NT2/D1 (cell line): ENCODE data around the gene PAWR.
"Not testable (repeated sequence)": the region's sequence is repeated elsewhere in the genome, so short reads cannot be mapped to it uniquely, and the experiment has no call there.

ENCODE experiments used
- DNase-seq: peaks from one replicate; pipeline ENCODE4 v3.0.0-alpha.2; 2011; ENCODE audit warnings: low read depth, low spot score
- H3K27me3 ChIP-seq: 2 replicates; pipeline ENCODE4 v1.6.0; 2011; ENCODE audit warnings: mild to moderate bottlenecking; ENCODE audit not compliant: insufficient read length, insufficient read depth
- H3K36me3 ChIP-seq: 2 replicates; pipeline ENCODE4 v1.6.1; 2011; ENCODE audit warnings: mild to moderate bottlenecking, low read length, mixed read lengths; ENCODE audit not compliant: insufficient read depth, insufficient read length
- H3K4me1 ChIP-seq: 2 replicates; pipeline ENCODE4 v1.5.1; 2011; ENCODE audit not compliant: insufficient read depth, insufficient read length
- H3K4me3 ChIP-seq: 2 replicates; pipeline ENCODE4 v1.5.1; 2011; ENCODE audit warnings: low read depth; ENCODE audit not compliant: insufficient read length
- H3K9ac ChIP-seq: 2 replicates; pipeline ENCODE4 v1.6.0; 2011; ENCODE audit warnings: low read depth; ENCODE audit not compliant: insufficient read length
- H3K9me3 ChIP-seq: 2 replicates; pipeline ENCODE4 v1.5.1; 2011; ENCODE audit warnings: mild to moderate bottlenecking, low read length; ENCODE audit not compliant: insufficient read depth
- SUZ12 ChIP-seq: IDR thresholded peaks from 2 replicates; pipeline ENCODE4 v1.6.1; 2011; ENCODE audit not compliant: insufficient read length, insufficient read depth; ENCODE audit errors: extremely low read depth
- YY1 ChIP-seq: IDR thresholded peaks from 2 replicates; pipeline ENCODE4 v1.6.1; 2011; ENCODE audit not compliant: insufficient read length, insufficient read depth
- ZNF274 ChIP-seq: IDR thresholded peaks from 2 replicates; pipeline ENCODE4 v1.6.1; 2011; ENCODE audit warnings: mild to moderate bottlenecking, low read depth, low read length

PAWR gene

DNA sequence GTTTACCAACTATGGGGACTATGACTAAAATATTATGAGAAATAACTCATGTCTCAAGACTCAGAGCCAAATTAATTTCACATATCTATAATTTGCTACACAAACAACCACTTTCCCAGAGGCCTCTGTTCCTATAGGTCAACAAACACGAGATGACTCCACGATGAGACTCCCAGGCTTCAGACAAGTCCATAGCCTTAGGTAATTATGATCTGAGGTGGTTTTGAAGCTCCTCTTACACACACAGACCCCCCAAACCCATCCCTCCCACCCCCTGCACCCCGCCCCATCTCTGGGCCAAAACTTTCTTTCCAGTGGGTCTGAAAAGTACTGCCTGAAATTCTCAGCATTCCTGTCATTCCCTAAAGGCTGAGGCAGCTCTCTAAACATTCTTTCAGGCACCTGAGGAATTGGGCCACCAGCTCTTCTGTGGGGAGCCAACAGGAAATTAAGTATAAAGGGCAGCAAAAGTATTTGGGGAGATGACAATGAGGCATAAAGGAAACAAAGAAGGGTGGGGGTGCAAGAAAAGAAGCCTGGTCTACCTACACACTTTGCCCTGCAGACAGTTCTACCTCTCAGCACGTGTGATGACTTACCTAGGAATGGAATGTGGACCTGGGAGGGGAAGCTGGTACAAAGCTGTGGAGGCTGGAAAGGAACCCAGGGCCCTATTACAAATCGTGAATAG, 143.6 kb downstream of the PAWR start:
- H3K4me3 ChIP-seq, result no peak overlapping the region

DNA sequence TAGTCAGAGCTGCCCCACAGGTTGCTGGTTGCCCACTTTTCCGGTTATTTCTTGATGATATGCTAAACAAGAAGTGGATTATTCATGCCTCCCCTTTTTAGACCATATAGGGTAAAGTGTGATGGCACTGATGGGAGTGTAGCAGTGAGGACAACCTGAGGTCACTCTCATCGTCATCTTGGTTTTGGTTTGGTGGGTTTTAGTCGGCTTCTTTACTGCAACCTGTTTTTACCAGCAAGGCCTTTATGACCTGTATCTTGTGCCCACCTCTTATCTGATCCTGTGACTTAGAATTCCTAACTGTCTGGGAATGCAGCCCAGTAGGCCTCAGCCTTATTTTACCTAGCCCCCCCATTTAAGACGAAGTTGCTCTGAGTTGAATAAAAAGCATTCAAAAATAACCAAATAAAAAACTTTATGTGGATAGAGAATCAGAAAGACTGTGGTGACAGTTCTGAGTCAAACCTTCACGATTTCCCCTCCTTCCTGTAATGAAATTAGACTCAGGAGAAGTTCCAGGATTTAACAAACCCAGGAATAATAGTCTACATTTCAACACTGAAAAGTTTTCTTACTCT, 144.2 kb downstream of the PAWR start:
- no peak for DNase-seq
- H3K36me3 ChIP-seq, result no peaks in the 10 kb centered on the region
- H3K9ac ChIP-seq, result no peak overlapping the region
- peaks cover 2% of the 10 kb centered on the region for H3K4me1 ChIP-seq
- H3K9me3 ChIP-seq, result peaks cover 22% of the 10 kb centered on the region
- TF ChIP-seq ZNF274, result no peak
- no peak overlapping the region for H3K4me3 ChIP-seq
- H3K27me3 ChIP-seq, result no peaks in the 10 kb centered on the region

More for the DNA sequence above, 143.6 kb downstream of the PAWR start:
- peaks cover 2% of the 10 kb centered on the region for H3K4me1 ChIP-seq
- peaks cover 28% of the 10 kb centered on the region for H3K9me3 ChIP-seq
- no peak overlapping the region for H3K9ac ChIP-seq
- DNase-seq, result peak; percentile 88
- TF ChIP-seq ZNF274 (no peak), SUZ12 (no peak), YY1 (no peak)
- no peaks in the 10 kb centered on the region for H3K27me3 ChIP-seq
- peaks cover 3% of the 10 kb centered on the region for H3K36me3 ChIP-seq

DNA sequence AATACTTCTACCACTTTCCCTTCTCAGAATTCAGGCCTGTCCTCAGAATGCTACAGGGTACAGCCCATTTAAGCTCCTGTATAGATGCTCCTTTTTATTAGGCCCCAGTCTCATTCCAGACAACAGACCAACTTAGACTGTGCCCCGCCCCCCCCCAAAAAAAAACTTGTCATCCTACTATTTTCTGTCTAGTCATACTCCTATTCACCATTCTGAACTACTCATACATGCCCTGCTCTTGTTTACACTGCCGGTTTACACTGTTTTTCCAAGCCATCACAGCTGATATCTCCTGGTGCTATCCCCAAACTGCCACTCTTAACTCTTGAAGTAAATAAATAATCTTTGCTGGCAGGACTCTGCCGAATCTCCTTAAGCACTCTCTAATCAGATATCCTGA, 146.3 kb downstream of the PAWR start:
- H3K4me3 ChIP-seq, H3K9me3 ChIP-seq, DNase-seq, H3K36me3 ChIP-seq, H3K27me3 ChIP-seq, H3K9ac ChIP-seq, H3K4me1 ChIP-seq: not testable (repeated sequence)

DNA sequence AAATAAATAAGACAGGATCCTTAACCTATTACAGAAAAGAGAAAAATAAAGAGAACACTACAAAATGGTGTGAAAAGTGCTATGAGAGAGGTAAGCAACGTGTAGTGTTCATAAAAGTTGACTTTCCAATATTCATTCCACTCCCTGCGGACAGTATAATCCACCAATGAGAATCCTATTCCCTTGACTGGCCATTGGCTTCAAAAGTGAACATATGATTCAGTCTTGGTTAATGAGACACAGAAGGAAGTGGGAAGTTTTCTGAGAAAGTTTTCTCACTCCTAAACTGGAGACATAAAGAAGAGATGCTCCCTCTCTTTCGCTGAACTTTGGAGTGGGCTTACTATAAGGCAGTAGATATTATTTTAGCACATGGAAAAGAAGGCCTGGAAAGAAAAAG, 153.1 kb downstream of the PAWR start:
- Histone ChIP-seq H3K4me3 (no peak overlapping the region), H3K36me3 (no peaks in the 10 kb centered on the region), H3K9ac (no peak overlapping the region), H3K27me3 (no peaks in the 10 kb centered on the region), H3K4me1 (no peaks in the 10 kb centered on the region), H3K9me3 (peaks cover 12% of the 10 kb centered on the region; the same call in 1 of the 2 replicates)
- DNase-seq, result no peak
- TF ChIP-seq YY1, result no peak
- TF ChIP-seq ZNF274, result no peak
- TF ChIP-seq SUZ12, result no peak

DNA sequence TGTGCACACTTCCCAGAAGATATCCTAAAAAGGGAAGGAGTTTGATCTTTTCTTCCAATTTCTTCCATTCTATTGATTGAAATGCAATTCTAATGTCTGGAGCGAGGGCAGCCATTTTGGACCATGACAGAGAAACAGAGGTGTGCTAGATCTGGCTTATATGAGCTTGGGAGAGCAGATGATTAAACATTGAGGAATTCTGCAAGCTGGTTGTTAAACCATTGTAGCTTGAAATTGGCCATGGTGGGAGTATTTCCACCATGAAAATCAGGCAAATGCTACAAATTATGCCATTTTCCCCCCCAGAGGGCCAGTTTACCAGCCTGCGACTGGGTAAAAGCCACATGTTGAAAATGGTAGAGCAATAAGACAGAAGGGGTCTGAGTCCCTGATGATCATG, 155.0 kb downstream of the PAWR start:
- H3K4me3 ChIP-seq, result no peak overlapping the region
- H3K9ac ChIP-seq, result no peak overlapping the region
- no peaks in the 10 kb centered on the region for H3K36me3 ChIP-seq
- no peaks in the 10 kb centered on the region for H3K4me1 ChIP-seq
- TF ChIP-seq SUZ12 (no peak), YY1 (no peak), ZNF274 (no peak)
- peaks cover 12% of the 10 kb centered on the region; the same call in 1 of the 2 replicates for H3K9me3 ChIP-seq
- no peak for DNase-seq
- no peaks in the 10 kb centered on the region for H3K27me3 ChIP-seq
